GM18868 (cell line): ENCODE data around the gene CAPN6.

Experiments
- ATAC-seq: cut with Tn5 transposase; IDR thresholded peaks from one replicate; pipeline ENCODE4 v1.9.1; 2021; ENCODE audit warnings: mild to moderate bottlenecking, moderate library complexity; ENCODE audit not compliant: unreplicated experiment

CAPN6 gene

DNA sequence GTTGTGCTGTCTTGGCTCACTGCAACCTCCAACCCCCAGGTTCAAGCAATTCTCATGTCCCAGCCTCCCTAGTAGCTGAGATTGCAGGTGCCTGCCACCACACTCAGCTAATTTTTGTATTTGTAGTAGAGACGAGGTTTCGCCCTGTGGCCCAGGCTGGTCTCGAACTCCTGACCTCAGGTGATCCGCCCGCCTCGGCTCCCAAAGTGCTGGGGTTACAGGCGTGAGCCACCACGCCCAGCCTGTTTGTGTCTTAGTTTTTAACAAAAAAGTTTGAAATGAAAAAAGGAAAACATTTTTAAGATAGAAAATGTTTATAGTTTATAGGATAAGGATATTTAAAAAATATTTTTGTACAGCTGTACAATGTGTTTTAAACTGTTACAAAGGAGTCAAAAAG, 62.4 kb downstream of the CAPN6 start:
- no peak for ATAC-seq

DNA sequence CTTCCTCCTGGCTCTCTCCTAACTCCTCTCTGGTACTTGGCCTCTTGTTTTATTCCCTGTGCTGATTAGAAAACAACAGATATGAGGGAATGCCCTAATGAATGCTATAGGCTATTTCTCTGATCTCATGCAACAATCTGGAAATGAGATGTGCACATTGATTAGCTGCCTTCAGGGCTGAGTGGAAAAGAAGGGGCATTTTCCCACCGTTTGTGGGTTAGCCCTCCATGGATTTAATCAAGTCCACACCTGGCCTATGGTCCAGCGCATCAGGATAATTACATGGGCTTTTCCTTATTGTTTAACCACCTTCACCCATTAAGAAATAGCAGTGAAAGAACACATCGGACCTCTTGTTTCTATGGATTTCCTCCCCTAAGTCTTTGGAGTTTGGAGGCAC, 70.0 kb downstream of the CAPN6 start:
- no peak for ATAC-seq

DNA sequence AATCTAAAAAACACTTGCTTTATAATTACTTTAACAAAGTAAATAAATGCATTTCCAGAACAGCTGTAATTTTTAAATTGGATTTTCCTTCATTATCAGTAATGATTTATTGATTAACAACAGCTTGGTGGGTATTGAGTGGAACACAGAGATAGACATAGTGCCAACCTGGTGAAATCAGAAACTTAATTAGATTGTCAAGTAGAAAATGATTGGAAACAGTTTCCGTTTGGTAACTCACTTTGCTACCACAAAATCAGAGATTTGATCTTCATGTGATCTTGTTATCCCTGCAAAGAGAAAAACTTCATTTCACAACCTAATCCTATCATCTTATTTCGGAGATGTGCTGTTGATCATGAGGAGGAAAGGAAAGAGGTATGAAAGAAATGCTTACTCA, 70.8 kb downstream of the CAPN6 start:
- no peak for ATAC-seq
